ENCODE data around the gene UNC5A. TPM values are rescaled to one million over a fixed set of nuclear protein-coding genes. Genes with fewer than 3 reads are reported as not detected.

The UNC5A gene
- total and polyA plus RNA-seq, 8 donors: 0.09 to 3.6 (median 0.32) TPM

- H3K4me3 ChIP-seq: no peak overlapping the region
- TF ChIP-seq CTCF (IDR thresholded peaks at IDR 0.05): no peak
- intact Hi-C loops (cut with DNase I): no loop called here
- H3K27me3 ChIP-seq: peaks cover 0 to 17% (median 5%) of the 10 kb centered on the region in 4 donors
- H3K9me3 ChIP-seq: no peaks in the 10 kb centered on the region
- H3K36me3 ChIP-seq: no peaks in the 10 kb centered on the region
- H3K27ac ChIP-seq: no peak overlapping the region
- 2 to 7% methylated on average over 1 of the region's 1 CpG for WGBS, 2 donors
- FAIRE-seq: no peak
- no peak for DNase-seq
- H3K4me1 ChIP-seq: peaks cover 0 to 7% (median 3%) of the 10 kb centered on the region in 3 donors
- ATAC-seq: no peak
Measured at GRCh38 chr5:176806137-176806536, 4.2 kb upstream of the UNC5A start.

GRCh38 chr5:176809544-176810080, 747 bp upstream of the UNC5A start:
- peak in 1 of 6 donors; percentile 58 for DNase-seq
- WGBS, 2 donors: 0 to 1% methylated on average over 30 to 48 of the region's 48 CpGs
- no peak for FAIRE-seq
- ATAC-seq: peak in 1 of 4 donors; percentile 5
- no peak for TF ChIP-seq CTCF (IDR thresholded peaks at IDR 0.05)
- Histone ChIP-seq H3K36me3 (no peaks in the 10 kb centered on the region), H3K27ac (no peak overlapping the region), H3K4me1 (peaks cover 0 to 7% (median 3%) of the 10 kb centered on the region in 3 donors), H3K9me3 (no peaks in the 10 kb centered on the region), H3K27me3 (peaks cover 0 to 20% (median 5%) of the 10 kb centered on the region in 4 donors), H3K4me3 (peak overlapping the region in 3 of 4 donors; percentile 10 to 49 (median 30))
- intact Hi-C loops (cut with DNase I): no loop called here

- FAIRE-seq (no peak), ATAC-seq (peak in 3 of 4 donors; percentile 6 to 52 (median 32)), DNase-seq (peak in 1 of 6 donors; percentile 59)
- intact Hi-C loops (cut with DNase I): no loop called here
- TF ChIP-seq CTCF (IDR thresholded peaks at IDR 0.05): no peak
- no peaks in the 10 kb centered on the region for H3K36me3 ChIP-seq
- no peaks in the 10 kb centered on the region for H3K9me3 ChIP-seq
- no peak overlapping the region for H3K27ac ChIP-seq
- peaks cover 0 to 7% (median 3%) of the 10 kb centered on the region in 3 donors for H3K4me1 ChIP-seq
- 3 to 4% methylated on average over 42 to 68 of the region's 68 CpGs for WGBS, 2 donors
- H3K4me3 ChIP-seq: peak overlapping the region in 2 of 4 donors; percentile 30 to 41
- peaks cover 0 to 20% (median 5%) of the 10 kb centered on the region in 4 donors for H3K27me3 ChIP-seq
Measured at GRCh38 chr5:176810687-176811501, 535 bp downstream of the UNC5A start.

- intact Hi-C loops (cut with DNase I): no loop called here
- peaks cover 0 to 7% (median 3%) of the 10 kb centered on the region in 3 donors for H3K4me1 ChIP-seq
- no peak overlapping the region for H3K4me3 ChIP-seq
- no peaks in the 10 kb centered on the region for H3K9me3 ChIP-seq
- no peaks in the 10 kb centered on the region for H3K36me3 ChIP-seq
- FAIRE-seq: no peak
- 35 to 40% methylated on average over 36 to 37 of the region's 37 CpGs for WGBS, 2 donors
- TF ChIP-seq CTCF (IDR thresholded peaks at IDR 0.05): peak in 1 of 4 donors; percentile 7
- ATAC-seq: peak in 2 of 4 donors; percentile 18 to 36
- no peak overlapping the region for H3K27ac ChIP-seq
- H3K27me3 ChIP-seq: peaks cover 0 to 20% (median 5%) of the 10 kb centered on the region in 4 donors
- no peak for DNase-seq
Measured at GRCh38 chr5:176812269-176813259, 2.2 kb downstream of the UNC5A start.

Measured in pancreas (tissue), 10 donors.